ENCODE data around the gene PRKCE.

Gene PRKCE

DNA sequence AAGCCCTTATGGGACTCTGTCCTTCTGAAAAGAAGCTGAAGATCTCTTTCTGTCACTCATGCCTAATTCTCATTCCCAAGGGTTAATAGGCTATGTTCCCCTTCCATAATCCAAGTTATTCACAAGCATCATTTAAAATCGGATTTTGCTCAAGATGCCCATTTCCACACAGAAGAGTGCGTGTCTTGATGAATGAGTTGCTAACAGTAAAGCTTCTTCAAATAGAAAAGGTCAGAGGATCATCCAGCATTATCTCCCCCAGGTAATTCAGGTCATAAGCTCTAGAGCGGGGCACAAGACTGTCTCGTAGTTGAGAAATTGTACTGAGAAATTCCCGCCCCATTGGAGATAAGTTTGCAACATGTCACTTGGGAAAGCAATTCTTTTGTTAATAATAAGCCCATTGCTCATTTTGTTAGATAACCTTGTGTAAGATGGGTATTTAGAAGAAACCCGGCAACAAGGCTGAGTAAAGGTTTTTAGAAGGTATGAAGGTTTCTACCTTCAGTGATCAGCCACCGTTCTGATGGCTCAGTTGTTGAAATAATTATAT lies 355.1 kb downstream of the PRKCE start:
- no peak for DNase-seq

DNA sequence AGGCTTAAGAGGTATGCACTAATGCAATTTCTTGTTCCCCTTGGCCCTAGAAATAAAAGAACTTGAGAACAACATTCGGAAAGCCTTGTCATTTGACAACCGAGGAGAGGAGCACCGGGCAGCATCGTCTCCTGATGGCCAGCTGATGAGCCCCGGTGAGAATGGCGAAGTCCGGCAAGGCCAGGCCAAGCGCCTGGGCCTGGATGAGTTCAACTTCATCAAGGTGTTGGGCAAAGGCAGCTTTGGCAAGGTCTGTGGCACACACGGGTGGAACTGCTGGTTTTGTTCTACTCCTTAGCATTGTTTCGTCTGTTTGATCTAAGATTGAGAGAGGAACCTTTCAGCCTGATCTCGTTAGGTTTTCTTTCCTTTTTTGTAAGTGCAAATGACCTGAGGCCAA lies 355.9 kb downstream of the PRKCE start:
- no peak for DNase-seq

GRCh38 chr2:46008091-46008870 lies 356.8 kb downstream of the PRKCE start:
- DNase-seq = no peak

GRCh38 chr2:46009315-46009714 lies 357.8 kb downstream of the PRKCE start:
- DNase-seq = no peak

GRCh38 chr2:46009772-46010171 lies 358.3 kb downstream of the PRKCE start:
- no peak for DNase-seq

DNA sequence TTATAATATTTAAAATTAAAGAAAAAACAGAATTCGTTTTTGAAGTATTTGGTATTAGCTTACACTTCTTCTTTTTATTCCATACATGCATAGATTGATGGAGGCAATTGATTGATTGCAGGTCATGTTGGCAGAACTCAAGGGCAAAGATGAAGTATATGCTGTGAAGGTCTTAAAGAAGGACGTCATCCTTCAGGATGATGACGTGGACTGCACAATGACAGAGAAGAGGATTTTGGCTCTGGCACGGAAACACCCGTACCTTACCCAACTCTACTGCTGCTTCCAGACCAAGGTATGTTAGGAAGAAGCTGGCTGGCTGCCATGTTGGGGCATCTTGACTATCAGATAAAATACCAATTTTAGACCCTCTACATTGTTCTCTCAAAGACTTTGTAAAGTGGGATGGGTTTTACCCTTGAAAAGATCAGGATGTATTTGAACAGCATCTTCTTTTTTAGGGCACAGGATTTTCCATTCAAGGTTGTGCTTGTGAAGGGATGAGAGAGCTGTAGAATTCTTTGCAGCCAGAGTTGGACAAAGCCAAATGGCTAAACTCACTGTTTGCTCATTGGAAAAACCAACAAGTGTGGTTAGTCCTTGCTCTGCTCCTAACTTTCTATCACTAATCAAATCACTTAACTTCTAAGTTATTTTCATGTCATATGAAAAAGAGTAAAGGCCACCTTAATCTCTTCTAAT lies 358.9 kb downstream of the PRKCE start:
- DNase-seq = no peak

- DNase-seq = no peak
These were observed 359.5 kb downstream of the PRKCE start for GRCh38 chr2:46010925-46011490.

GRCh38 chr2:46012618-46013240 lies 361.3 kb downstream of the PRKCE start:
- DNase-seq = no peak

DNA sequence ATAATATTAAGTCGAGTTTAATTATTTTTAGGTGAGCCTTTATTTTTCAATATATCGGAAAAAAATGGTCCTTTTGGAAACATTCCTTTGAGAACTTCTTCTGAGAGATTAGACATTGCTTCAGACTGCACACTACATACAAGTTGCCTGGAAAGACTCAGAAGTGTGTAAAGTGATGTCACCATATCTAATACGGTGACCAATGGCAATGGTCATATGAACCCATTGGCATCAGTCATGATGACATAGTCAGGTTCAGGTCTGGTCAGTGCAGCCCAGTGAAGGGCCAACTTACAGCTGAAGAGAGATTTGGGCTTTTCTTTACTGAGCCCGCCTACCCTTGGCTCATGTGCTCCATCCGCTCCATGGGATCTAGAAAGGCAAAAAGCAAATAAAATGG lies 362.3 kb downstream of the PRKCE start:
- no peak for DNase-seq

DNA sequence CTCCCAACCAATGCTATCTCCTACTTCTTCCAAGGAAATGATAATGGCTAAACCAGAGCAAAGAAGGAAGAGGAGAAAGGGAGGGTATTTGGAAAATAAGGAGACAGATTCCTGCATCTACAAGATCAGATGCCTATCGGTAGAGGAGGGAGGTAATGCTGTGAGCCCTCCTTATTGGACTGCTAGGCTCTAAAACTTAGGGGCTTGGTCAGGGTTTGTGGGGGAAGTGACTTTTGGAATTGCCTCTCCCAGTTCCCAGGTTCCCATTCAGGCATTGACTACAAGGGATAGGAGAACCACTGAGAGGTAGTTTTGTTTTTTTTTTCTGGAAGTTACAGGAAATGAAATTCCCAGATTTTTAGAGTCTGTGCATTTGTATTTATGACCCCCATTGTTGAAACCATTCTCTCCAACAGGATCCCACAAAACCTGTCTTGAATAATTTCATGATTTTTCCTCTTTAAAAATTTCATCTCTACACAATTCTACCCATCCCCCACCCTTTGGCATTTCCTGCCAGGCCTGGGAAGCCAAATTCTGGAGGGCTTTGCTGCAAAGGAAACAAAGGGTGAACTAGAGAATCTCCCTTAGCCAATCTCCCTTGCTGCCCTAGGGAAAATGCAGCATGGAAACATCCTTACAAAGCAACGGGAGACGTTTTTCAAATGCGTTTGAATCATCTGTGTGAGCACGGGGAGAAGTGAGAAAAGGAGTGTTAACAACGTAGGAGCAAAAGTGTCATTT lies 363.6 kb downstream of the PRKCE start:
- DNase-seq = no peak

GRCh38 chr2:46015671-46016070 lies 364.2 kb downstream of the PRKCE start:
- no peak for DNase-seq

- no peak for DNase-seq
These were observed 364.6 kb downstream of the PRKCE start for GRCh38 chr2:46016091-46016490.

- no peak for DNase-seq
These were observed 367.5 kb downstream of the PRKCE start for GRCh38 chr2:46018773-46019591.

- no peak for DNase-seq
These were observed 368.9 kb downstream of the PRKCE start for GRCh38 chr2:46020416-46020815.

DNA sequence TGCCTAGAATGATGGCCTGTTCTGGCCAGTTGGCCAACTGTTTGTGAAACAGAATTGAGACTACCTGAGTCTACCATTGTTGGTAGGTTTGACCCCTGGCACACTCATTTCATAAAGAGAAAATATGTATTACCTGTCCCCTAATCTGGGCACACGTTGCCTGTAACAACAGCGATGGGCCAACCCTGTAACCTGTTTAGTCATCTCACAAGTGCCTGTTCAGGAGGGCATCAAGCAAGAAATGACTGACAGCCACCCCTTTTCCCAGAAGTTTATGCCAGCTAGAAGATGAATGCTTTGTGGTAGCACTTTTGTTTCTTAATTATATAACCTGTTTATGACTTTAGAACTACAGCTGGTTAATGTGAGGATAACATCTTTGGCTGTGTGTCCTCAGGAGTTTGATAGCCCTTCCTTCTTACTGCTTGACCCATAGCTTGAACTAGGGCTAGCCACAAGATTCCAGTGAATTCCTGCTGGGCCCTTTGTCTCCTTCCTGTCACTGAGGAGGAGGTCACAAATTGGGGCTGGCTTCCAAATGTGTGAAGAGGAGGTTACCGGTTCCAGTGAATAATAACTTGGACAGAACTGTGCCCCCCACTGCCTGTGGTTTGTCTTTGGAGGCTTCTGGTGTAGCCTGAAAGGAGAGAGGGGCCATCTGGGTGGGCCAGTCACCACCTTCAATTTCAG lies 371.8 kb downstream of the PRKCE start:
- DNase-seq = no peak

DNA sequence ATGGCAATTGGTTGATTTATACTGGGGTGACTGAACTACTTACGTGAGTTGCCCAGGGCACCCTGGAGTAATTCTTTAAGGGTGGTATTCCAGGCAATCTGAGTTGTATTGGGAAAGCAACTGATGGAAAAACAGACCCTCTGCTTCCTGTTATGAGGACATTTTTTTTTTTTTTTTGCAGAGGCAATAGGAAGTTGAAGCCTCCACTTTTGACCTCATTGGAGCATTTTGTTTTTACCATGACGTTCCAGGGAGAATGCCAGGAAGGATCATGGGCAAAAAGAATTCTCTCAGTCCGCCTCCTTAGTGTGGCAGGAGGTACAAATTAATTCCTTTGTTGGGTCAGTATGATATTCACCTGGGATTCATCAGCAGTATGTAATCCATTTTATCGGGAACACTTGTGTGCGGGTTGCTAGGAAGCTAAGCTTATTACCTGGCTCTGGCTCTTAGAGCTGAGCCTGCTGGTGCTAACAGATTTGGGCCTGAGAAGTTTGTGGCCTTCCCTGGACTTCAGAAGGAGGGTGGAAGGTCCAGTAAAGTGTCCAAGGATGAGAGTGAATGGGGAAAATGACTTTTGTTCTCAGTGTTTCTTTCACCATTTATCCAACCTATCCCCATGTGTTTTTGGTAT lies 372.8 kb downstream of the PRKCE start:
- DNase-seq = no peak

- DNase-seq = no peak
These were observed 373.6 kb downstream of the PRKCE start for GRCh38 chr2:46025081-46025480.

- DNase-seq = no peak
These were observed 374.2 kb downstream of the PRKCE start for GRCh38 chr2:46025676-46026075.

GRCh38 chr2:46026431-46026830 lies 375.0 kb downstream of the PRKCE start:
- no peak for DNase-seq

- DNase-seq = no peak
These were observed 377.9 kb downstream of the PRKCE start for GRCh38 chr2:46029332-46029811.
